H9 (cell line): ENCODE measurements around the gene HMGCL. TPM values are rescaled to one million over a fixed set of nuclear protein-coding genes. Genes with fewer than 3 reads are reported as not detected.

Experiments used
- DNase-seq: peaks from one replicate; pipeline ENCODE4 v3.0.0-alpha.2; 2017
- H2AFZ ChIP-seq: one replicate; pipeline ENCODE4 v1.6.1; 2013; ENCODE audit warnings: mild to moderate bottlenecking, low read length, control low read depth, moderate library complexity
- H2AK5ac ChIP-seq: 2 replicates; pipeline ENCODE4 v1.6.1; 2013; ENCODE audit warnings: low read length, control low read depth, mixed read lengths; ENCODE audit not compliant: insufficient read length
- H2BK120ac ChIP-seq: one replicate; pipeline ENCODE4 v1.6.1; 2013; ENCODE audit warnings: low read depth, mild to moderate bottlenecking, low read length, control low read depth, inconsistent platforms; ENCODE audit not compliant: poor library complexity, severe bottlenecking
- H2BK12ac ChIP-seq: 2 replicates; pipeline ENCODE4 v1.6.1; 2013; ENCODE audit warnings: low read length, control low read depth, mixed read lengths, low read depth; ENCODE audit not compliant: insufficient read length
- H2BK15ac ChIP-seq: 2 replicates; pipeline ENCODE4 v1.6.1; 2013; ENCODE audit warnings: low read depth, low read length, control low read depth
- H2BK20ac ChIP-seq: one replicate; pipeline ENCODE4 v1.6.1; 2013; ENCODE audit warnings: low read depth, mild to moderate bottlenecking, low read length, control low read depth, inconsistent platforms; ENCODE audit not compliant: poor library complexity, severe bottlenecking
- H2BK5ac ChIP-seq: 2 replicates; pipeline ENCODE4 v1.6.1; 2013; ENCODE audit warnings: low read length, control low read depth, mixed read lengths; ENCODE audit not compliant: insufficient read length
- H3K14ac ChIP-seq: 2 replicates; pipeline ENCODE4 v1.6.1; 2013; ENCODE audit warnings: low read length, control low read depth; ENCODE audit not compliant: insufficient read depth
- H3K18ac ChIP-seq: 2 replicates; pipeline ENCODE4 v1.6.1; 2013; ENCODE audit warnings: low read depth, mild to moderate bottlenecking, mixed read lengths, low read length, control low read depth; ENCODE audit not compliant: insufficient read length
- H3K23ac ChIP-seq: 2 replicates; pipeline ENCODE4 v1.6.1; 2013; ENCODE audit warnings: low read length, control low read depth, mixed read lengths, low read depth; ENCODE audit not compliant: insufficient read length
- H3K23me2 ChIP-seq: 2 replicates; pipeline ENCODE4 v1.6.1; 2013; ENCODE audit warnings: low read depth, mild to moderate bottlenecking, mixed read lengths, low read length, control low read depth; ENCODE audit not compliant: insufficient read length, poor library complexity, severe bottlenecking
- H3K27ac ChIP-seq: 2 replicates; pipeline ENCODE4 v1.5.1; 2013; ENCODE audit warnings: low read length, control low read depth, mixed read lengths, low read depth; ENCODE audit not compliant: insufficient read length
- H3K27me3 ChIP-seq: 2 replicates; pipeline ENCODE4 v1.6.1; 2013; ENCODE audit warnings: low read length, control low read depth, inconsistent platforms; ENCODE audit not compliant: insufficient read depth
- H3K4ac ChIP-seq: 2 replicates; pipeline ENCODE4 v1.6.1; 2013; ENCODE audit warnings: low read depth, mild to moderate bottlenecking, control low read depth, inconsistent platforms, low read length, moderate library complexity
- H3K4me1 ChIP-seq: 2 replicates; pipeline ENCODE4 v1.6.1; 2013; ENCODE audit warnings: low read length, control low read depth, inconsistent platforms; ENCODE audit not compliant: insufficient read depth
- H3K4me2 ChIP-seq: 2 replicates; pipeline ENCODE4 v1.6.1; 2013; ENCODE audit warnings: low read length, control low read depth, mixed read lengths; ENCODE audit not compliant: insufficient read length, insufficient read depth
- H3K56ac ChIP-seq: 2 replicates; pipeline ENCODE4 v1.6.1; 2013; ENCODE audit warnings: low read depth, mild to moderate bottlenecking, mixed read lengths, low read length, control low read depth; ENCODE audit not compliant: insufficient read length
- H3K79me1 ChIP-seq: 2 replicates; pipeline ENCODE4 v1.6.1; 2013; ENCODE audit warnings: low read depth, mild to moderate bottlenecking, moderate library complexity, low read length, control low read depth, inconsistent platforms; ENCODE audit not compliant: insufficient read depth, poor library complexity, severe bottlenecking
- H3K79me2 ChIP-seq: 2 replicates; pipeline ENCODE4 v1.6.1; 2013; ENCODE audit warnings: low read length, control low read depth, inconsistent platforms; ENCODE audit not compliant: insufficient read depth
- H3K9ac ChIP-seq: 2 replicates; pipeline ENCODE4 v1.6.1; 2013; ENCODE audit warnings: low read length, control low read depth, mixed read lengths; ENCODE audit not compliant: insufficient read length; ENCODE audit errors: extremely low read depth
- H3K9me3 ChIP-seq: one replicate; pipeline ENCODE4 v1.6.1; 2013; ENCODE audit warnings: low read depth, low read length, inconsistent platforms; ENCODE audit not compliant: control insufficient read depth
- H3T11ph ChIP-seq: one replicate; pipeline ENCODE4 v1.6.1; 2013; ENCODE audit warnings: mild to moderate bottlenecking, low read length, control low read depth, inconsistent platforms
- H4K20me1 ChIP-seq: one replicate; pipeline ENCODE4 v1.6.1; 2013; ENCODE audit not compliant: control insufficient read depth, insufficient read length, insufficient read depth
- H4K5ac ChIP-seq: 2 replicates; pipeline ENCODE4 v1.6.1; 2013; ENCODE audit warnings: low read depth, mild to moderate bottlenecking, mixed read lengths, low read length, control low read depth; ENCODE audit not compliant: insufficient read length
- H4K8ac ChIP-seq: replicated peaks from 2 replicates; pipeline ENCODE4 v1.6.1; 2013; ENCODE audit warnings: low read length, control low read depth, mixed read lengths, low read depth; ENCODE audit not compliant: insufficient read length
- H4K91ac ChIP-seq: 2 replicates; pipeline ENCODE4 v1.6.1; 2013; ENCODE audit warnings: low read depth, mild to moderate bottlenecking, moderate library complexity, mixed read lengths, low read length, control low read depth; ENCODE audit not compliant: insufficient read length
- H3K27ac Mint-ChIP-seq, 3 experiments: 2 replicates in 2 of 3; 3 replicates in 1 of 3; pipeline ENCODE4 v1.8.0; 2020 to 2021; ENCODE audit warnings: mixed read lengths in 3 of 3, mild to moderate bottlenecking in 1 of 3, moderate library complexity in 1 of 3
- H3K27me3 Mint-ChIP-seq: 2 replicates; pipeline ENCODE4 v1.8.0; 2021; ENCODE audit warnings: low read depth, mild to moderate bottlenecking, moderate library complexity, mixed read lengths
- H3K36me3 Mint-ChIP-seq, 3 experiments: 2 replicates in 2 of 3; 3 replicates in 1 of 3; pipeline ENCODE4 v1.8.0; 2020 to 2021; ENCODE audit warnings: low read depth in 3 of 3, mixed read lengths in 3 of 3; ENCODE audit not compliant: insufficient read depth in 1 of 3
- H3K4me1 Mint-ChIP-seq, 2 experiments: 2 replicates each; pipeline ENCODE4 v1.8.0; 2020; ENCODE audit warnings: mixed read lengths in 2 of 2
- H3K4me3 Mint-ChIP-seq, 2 experiments: 2 replicates in 1 of 2; 3 replicates in 1 of 2; pipeline ENCODE4 v1.8.0; 2020 to 2021; ENCODE audit warnings: mild to moderate bottlenecking in 2 of 2, mixed read lengths in 2 of 2, moderate library complexity in 1 of 2
- H3K9me3 Mint-ChIP-seq, 2 experiments: 2 replicates in 1 of 2; 3 replicates in 1 of 2; pipeline ENCODE4 v1.8.0; 2020; ENCODE audit warnings: mild to moderate bottlenecking in 2 of 2, mixed read lengths in 2 of 2, moderate library complexity in 1 of 2
- WGBS: extraction: QIAGEN DNeasy Blood & Tissue Kit; methylation state at CpG from one replicate; pipeline ENCODE4 v1.1.7; 2013; ENCODE audit warnings: missing lambda C conversion rate, low lambda C conversion rate, mixed read lengths; ENCODE audit not compliant: insufficient read length; ENCODE audit errors: extremely low coverage; 5-methylcytosine and 5-hydroxymethylcytosine counted together
- total RNA-seq: library from RNA; stranded (reverse); gene quantifications from 2 replicates; pipeline ENCODE4 v1.2.1, GENCODE V29; 2021
- TF ChIP-seq, protein P1 (sequence below): fragments of 200-600 bp; sonication (generic); conservative IDR thresholded peaks from 3 replicates; pipeline ENCODE4 v1.8.0; 2021; ENCODE audit warnings: antibody characterized with exemption, mild to moderate bottlenecking

HMGCL gene
- total RNA-seq, 1 experiment from 2014 or later, result 15.9 TPM

DNA sequence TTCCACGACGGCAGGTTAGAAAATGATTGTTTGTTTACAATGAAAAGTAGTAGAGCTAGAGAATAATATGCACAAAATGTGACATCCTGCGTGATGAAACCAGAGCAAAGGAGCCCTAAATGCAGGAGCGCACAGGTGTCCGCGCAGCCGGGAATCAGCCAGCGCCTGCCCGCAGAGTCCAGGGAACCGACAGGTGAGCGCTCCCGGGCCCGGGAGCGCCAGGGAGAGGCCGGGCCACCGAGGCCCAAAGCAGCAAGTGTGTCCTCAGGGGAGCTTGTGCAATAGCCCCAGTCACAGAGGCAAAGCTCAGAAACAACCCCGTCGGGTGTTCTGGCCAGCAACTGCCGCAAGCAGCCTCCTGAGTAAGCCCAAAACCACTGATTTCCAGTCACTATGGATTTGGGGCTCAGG is 23.9 kb downstream of the HMGCL start:
- Histone ChIP-seq H2AFZ (no peak overlapping the region), H2BK5ac (no peak overlapping the region), H2BK20ac (no peak overlapping the region), H3K14ac (no peak overlapping the region), H3K23ac (no peak overlapping the region), H4K20me1 (no peaks in the 10 kb centered on the region), H4K5ac (no peak overlapping the region), H3K79me1 (no peaks in the 10 kb centered on the region), H3K79me2 (no peaks in the 10 kb centered on the region), H2AK5ac (no peak overlapping the region), H3K56ac (no peak overlapping the region), H4K91ac (no peak overlapping the region), H3K4ac (no peak overlapping the region), H3K4me1 (no peaks in the 10 kb centered on the region; the same call in 1 of the 2 replicates), H2BK15ac (no peak overlapping the region), H3K9me3 (no peaks in the 10 kb centered on the region), H3K18ac (no peak overlapping the region), H3K4me2 (peak overlapping the region; percentile 85), H3K27ac (no peak overlapping the region), H3K9ac (no peak overlapping the region), H2BK120ac (no peak overlapping the region), H4K8ac (no peak overlapping the region), H2BK12ac (no peak overlapping the region), H3K27me3 (no peaks in the 10 kb centered on the region), H3T11ph (no peak overlapping the region), H3K23me2 (peaks cover 11% of the 10 kb centered on the region)
- Mint-ChIP-seq H3K27ac (no peak overlapping the region), H3K9me3 (no peaks in the 10 kb centered on the region), H3K27me3 (peaks cover 8% of the 10 kb centered on the region), H3K4me1 (peaks cover 9 to 11% of the 10 kb centered on the region in 2 experiments), H3K4me3 (peak overlapping the region; percentile 90 to 91), H3K36me3 (peaks cover 2 to 26% (median 16%) of the 10 kb centered on the region in 3 experiments; a peak in 5 of 7 replicates)
- TF ChIP-seq, protein P1, sequence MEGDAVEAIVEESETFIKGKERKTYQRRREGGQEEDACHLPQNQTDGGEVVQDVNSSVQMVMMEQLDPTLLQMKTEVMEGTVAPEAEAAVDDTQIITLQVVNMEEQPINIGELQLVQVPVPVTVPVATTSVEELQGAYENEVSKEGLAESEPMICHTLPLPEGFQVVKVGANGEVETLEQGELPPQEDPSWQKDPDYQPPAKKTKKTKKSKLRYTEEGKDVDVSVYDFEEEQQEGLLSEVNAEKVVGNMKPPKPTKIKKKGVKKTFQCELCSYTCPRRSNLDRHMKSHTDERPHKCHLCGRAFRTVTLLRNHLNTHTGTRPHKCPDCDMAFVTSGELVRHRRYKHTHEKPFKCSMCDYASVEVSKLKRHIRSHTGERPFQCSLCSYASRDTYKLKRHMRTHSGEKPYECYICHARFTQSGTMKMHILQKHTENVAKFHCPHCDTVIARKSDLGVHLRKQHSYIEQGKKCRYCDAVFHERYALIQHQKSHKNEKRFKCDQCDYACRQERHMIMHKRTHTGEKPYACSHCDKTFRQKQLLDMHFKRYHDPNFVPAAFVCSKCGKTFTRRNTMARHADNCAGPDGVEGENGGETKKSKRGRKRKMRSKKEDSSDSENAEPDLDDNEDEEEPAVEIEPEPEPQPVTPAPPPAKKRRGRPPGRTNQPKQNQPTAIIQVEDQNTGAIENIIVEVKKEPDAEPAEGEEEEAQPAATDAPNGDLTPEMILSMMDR, result no peak
- no peak for DNase-seq
- no CpG with 5 or more reads among the region's 19 CpGs for WGBS
